ENCODE data around the gene RAB20.
"Not testable (repeated sequence)": the region's sequence is repeated elsewhere in the genome, so short reads cannot be mapped to it uniquely, and the experiment has no call there.

RAB20 gene

GRCh38 chr13:110575322-110576069 is 14.0 kb upstream of the RAB20 start:
- DNase-seq (ENCODE audit: low read depth) = no peak

- DNase-seq (ENCODE audit: low read depth) = no peak
Measured at GRCh38 chr13:110574161-110574560, 12.6 kb upstream of the RAB20 start.

- no peak for DNase-seq (ENCODE audit: low read depth)
Measured at GRCh38 chr13:110572778-110573118, 11.2 kb upstream of the RAB20 start.

GRCh38 chr13:110571896-110572777 is 10.6 kb upstream of the RAB20 start:
- DNase-seq (ENCODE audit: low read depth) = no peak

- DNase-seq (ENCODE audit: low read depth) = no peak
Measured at GRCh38 chr13:110570886-110571285, 9.4 kb upstream of the RAB20 start.

GRCh38 chr13:110569962-110570361 is 8.4 kb upstream of the RAB20 start:
- DNase-seq (ENCODE audit: low read depth) = not testable (repeated sequence)

- no peak for DNase-seq (ENCODE audit: low read depth)
Measured at GRCh38 chr13:110568612-110569011, 7.1 kb upstream of the RAB20 start.

- DNase-seq (ENCODE audit: low read depth) = no peak
Measured at GRCh38 chr13:110566171-110566570, 4.6 kb upstream of the RAB20 start.

- no peak for DNase-seq (ENCODE audit: low read depth)
Measured at GRCh38 chr13:110565296-110565695, 3.8 kb upstream of the RAB20 start.

- DNase-seq (ENCODE audit: low read depth) = no peak
Measured at GRCh38 chr13:110564472-110564985, 3.0 kb upstream of the RAB20 start.

GRCh38 chr13:110563463-110563774 is 1.9 kb upstream of the RAB20 start:
- DNase-seq (ENCODE audit: low read depth) = no peak

- no peak for DNase-seq (ENCODE audit: low read depth)
Measured at GRCh38 chr13:110562696-110563462, 1.4 kb upstream of the RAB20 start.

- DNase-seq (ENCODE audit: low read depth) = no peak
Measured at GRCh38 chr13:110562036-110562597, 595 bp upstream of the RAB20 start.

- DNase-seq (ENCODE audit: low read depth) = no peak
Measured at GRCh38 chr13:110560601-110561343, 750 bp downstream of the RAB20 start.

GRCh38 chr13:110559986-110560385 is 1.5 kb downstream of the RAB20 start:
- DNase-seq (ENCODE audit: low read depth) = no peak

- DNase-seq (ENCODE audit: low read depth) = no peak
Measured at GRCh38 chr13:110559429-110559943, 2.0 kb downstream of the RAB20 start.

- DNase-seq (ENCODE audit: low read depth) = no peak
Measured at GRCh38 chr13:110557610-110558305, 3.8 kb downstream of the RAB20 start.

- no peak for DNase-seq (ENCODE audit: low read depth)
Measured at GRCh38 chr13:110557082-110557481, 4.4 kb downstream of the RAB20 start.

GRCh38 chr13:110556224-110556606 is 5.3 kb downstream of the RAB20 start:
- no peak for DNase-seq (ENCODE audit: low read depth)

- no peak for DNase-seq (ENCODE audit: low read depth)
Measured at GRCh38 chr13:110555601-110556223, 5.8 kb downstream of the RAB20 start.
